WTC11 (cell line): ENCODE measurements around the gene LPP. TPM values are rescaled to one million over a fixed set of nuclear protein-coding genes. Genes with fewer than 3 reads are reported as not detected.

ENCODE experiments used
- ATAC-seq: fragments of 200-7000 bp; cut with Tn5 transposase; 2 replicates; pipeline ENCODE4 v1.10.0; 2021; ENCODE audit warnings: mild to moderate bottlenecking, moderate library complexity
- CTCF ChIA-PET: fragments of 300-600 bp; sonication (Branson Sonifier 250); formaldehyde crosslinking; loops from one replicate; lab custom pipeline; 2021; ENCODE audit warnings: antibody characterized with exemption; lab: Charles Lee
- POLR2A ChIA-PET: fragments of 350-600 bp; sonication (Branson Sonifier 250); formaldehyde crosslinking; loops from one replicate; lab custom pipeline; 2021; ENCODE audit warnings: antibody characterized with exemption; lab: Charles Lee
- DNase-seq: peaks from one replicate; pipeline ENCODE4 v3.0.0; 2021; ENCODE audit warnings: low spot score
- H3K27ac Mint-ChIP-seq: 2 replicates; pipeline ENCODE4 v1.8.0; 2021; ENCODE audit warnings: mixed read lengths
- H3K27me3 Mint-ChIP-seq: 2 replicates; pipeline ENCODE4 v1.8.0; 2021; ENCODE audit warnings: low read depth, mild to moderate bottlenecking, moderate library complexity, mixed read lengths
- H3K36me3 Mint-ChIP-seq: 2 replicates; pipeline ENCODE4 v1.8.0; 2021; ENCODE audit warnings: mixed read lengths
- H3K4me1 Mint-ChIP-seq: 2 replicates; pipeline ENCODE4 v1.8.0; 2022; ENCODE audit warnings: mixed read lengths
- H3K4me3 Mint-ChIP-seq: 2 replicates; pipeline ENCODE4 v1.8.0; 2021; ENCODE audit warnings: mild to moderate bottlenecking, moderate library complexity, mixed read lengths
- H3K9me3 Mint-ChIP-seq: 2 replicates; pipeline ENCODE4 v1.8.0; 2021; ENCODE audit warnings: mixed read lengths
- CREB1 ChIP-seq: sonication (generic); formaldehyde crosslinking; IDR thresholded peaks from 2 replicates; pipeline ENCODE4 v1.8.0; 2023; ENCODE audit warnings: mild to moderate bottlenecking, missing genetic modification reagents
- ELF4 ChIP-seq: sonication (generic); formaldehyde crosslinking; IDR thresholded peaks from 2 replicates; pipeline ENCODE4 v1.8.1; 2022; ENCODE audit warnings: low read depth, mild to moderate bottlenecking, moderate library complexity, missing genetic modification reagents
- ESRRA ChIP-seq: sonication (generic); formaldehyde crosslinking; IDR thresholded peaks from 2 replicates; pipeline ENCODE4 v1.8.1; 2022; ENCODE audit warnings: mild to moderate bottlenecking, missing genetic modification reagents, borderline replicate concordance
- FOXJ3 ChIP-seq: sonication (generic); formaldehyde crosslinking; IDR thresholded peaks from 2 replicates; pipeline ENCODE4 v1.9.0; 2021; ENCODE audit warnings: missing genetic modification reagents, mild to moderate bottlenecking, borderline replicate concordance
- FOXK1 ChIP-seq: sonication (generic); formaldehyde crosslinking; IDR thresholded peaks from 2 replicates; pipeline ENCODE4 v1.8.0; 2022; ENCODE audit warnings: mild to moderate bottlenecking, moderate library complexity, missing genetic modification reagents
- FOXP1 ChIP-seq: sonication (generic); formaldehyde crosslinking; IDR thresholded peaks from 2 replicates; pipeline ENCODE4 v1.8.0; 2022; ENCODE audit warnings: missing genetic modification reagents, mild to moderate bottlenecking, moderate library complexity, borderline replicate concordance
- JUN ChIP-seq: sonication (generic); formaldehyde crosslinking; IDR thresholded peaks from 2 replicates; pipeline ENCODE4 v1.8.0; 2023; ENCODE audit warnings: mild to moderate bottlenecking, missing genetic modification reagents
- NFYB ChIP-seq: sonication (generic); formaldehyde crosslinking; conservative IDR thresholded peaks from 2 replicates; pipeline ENCODE4 v1.8.0; 2022; ENCODE audit warnings: low read depth, missing genetic modification reagents
- OVOL2 ChIP-seq: fragments of 250-450 bp; sonication (Bioruptor Pico); IDR thresholded peaks from 2 replicates; pipeline ENCODE4 v1.9.0; 2021; ENCODE audit warnings: mild to moderate bottlenecking, borderline replicate concordance
- SOX15 ChIP-seq: fragments of 250-450 bp; sonication (Bioruptor Pico); IDR thresholded peaks from 2 replicates; pipeline ENCODE4 v1.9.0; 2021; ENCODE audit warnings: mild to moderate bottlenecking
- TCF7 ChIP-seq: sonication (generic); formaldehyde crosslinking; IDR thresholded peaks from 2 replicates; pipeline ENCODE4 v1.8.0; 2022; ENCODE audit warnings: mild to moderate bottlenecking, low read depth, missing genetic modification reagents, moderate library complexity
- TEAD1 ChIP-seq: sonication (generic); formaldehyde crosslinking; IDR thresholded peaks from 2 replicates; pipeline ENCODE4 v1.8.0; 2022; ENCODE audit warnings: mild to moderate bottlenecking, missing genetic modification reagents
- TEAD4 ChIP-seq: sonication (generic); formaldehyde crosslinking; IDR thresholded peaks from 2 replicates; pipeline ENCODE4 v1.8.0; 2022; ENCODE audit warnings: mild to moderate bottlenecking, missing genetic modification reagents
- ZBTB21 ChIP-seq: sonication (generic); formaldehyde crosslinking; IDR thresholded peaks from 2 replicates; pipeline ENCODE4 v1.8.1; 2023; ENCODE audit warnings: mild to moderate bottlenecking, missing genetic modification reagents, borderline replicate concordance
- ZNF121 ChIP-seq: sonication (generic); formaldehyde crosslinking; IDR thresholded peaks from 2 replicates; pipeline ENCODE4 v1.8.0; 2023; ENCODE audit warnings: missing genetic modification reagents
- ZNF232 ChIP-seq: sonication (generic); formaldehyde crosslinking; IDR thresholded peaks from 2 replicates; pipeline ENCODE4 v1.8.0; 2022; ENCODE audit warnings: mild to moderate bottlenecking, missing genetic modification reagents
- ZNF317 ChIP-seq: sonication (generic); formaldehyde crosslinking; IDR thresholded peaks from 2 replicates; pipeline ENCODE4 v1.8.1; 2023; ENCODE audit warnings: low read depth, mild to moderate bottlenecking, moderate library complexity, missing genetic modification reagents, borderline replicate concordance
- total RNA-seq: library from RNA; stranded (reverse); gene quantifications from 3 replicates; pipeline ENCODE4 v1.2.3, GENCODE V29; 2021
- TF ChIP-seq, protein P1 (sequence below): sonication (generic); formaldehyde crosslinking; IDR thresholded peaks from 2 replicates; pipeline ENCODE4 v1.8.1; 2022; ENCODE audit warnings: low read depth, missing genetic modification reagents, borderline replicate concordance
- TF ChIP-seq, protein P2 (sequence below): sonication (generic); formaldehyde crosslinking; IDR thresholded peaks from 2 replicates; pipeline ENCODE4 v1.8.0; 2022; ENCODE audit warnings: mild to moderate bottlenecking, missing genetic modification reagents
- TF ChIP-seq, protein P3 (sequence below): fragments of 250-450 bp; sonication (Bioruptor Pico); conservative IDR thresholded peaks from 2 replicates; pipeline ENCODE4 v1.9.0; 2021; ENCODE audit warnings: mild to moderate bottlenecking
- TF ChIP-seq, protein P4 (sequence below): sonication (generic); formaldehyde crosslinking; IDR thresholded peaks from 2 replicates; pipeline ENCODE4 v1.8.1; 2023; ENCODE audit warnings: mild to moderate bottlenecking, missing genetic modification reagents
- TF ChIP-seq, protein P5 (sequence below): fragments of 250-450 bp; sonication (Bioruptor Pico); IDR thresholded peaks from 2 replicates; pipeline ENCODE4 v1.9.0; 2021; ENCODE audit warnings: moderate library complexity, mild to moderate bottlenecking, inconsistent platforms, borderline replicate concordance
- TF ChIP-seq, protein P6 (sequence below): sonication (generic); formaldehyde crosslinking; IDR thresholded peaks from 2 replicates; pipeline ENCODE4 v1.8.0; 2023; ENCODE audit warnings: mild to moderate bottlenecking, missing genetic modification reagents
- TF ChIP-seq, protein P7 (sequence below): sonication (generic); formaldehyde crosslinking; IDR thresholded peaks from 2 replicates; pipeline ENCODE4 v1.8.1; 2022; ENCODE audit warnings: mild to moderate bottlenecking, moderate library complexity, missing genetic modification reagents

The LPP gene
- total RNA-seq, 1 experiment from 2014 or later, result 49.6 TPM

DNA sequence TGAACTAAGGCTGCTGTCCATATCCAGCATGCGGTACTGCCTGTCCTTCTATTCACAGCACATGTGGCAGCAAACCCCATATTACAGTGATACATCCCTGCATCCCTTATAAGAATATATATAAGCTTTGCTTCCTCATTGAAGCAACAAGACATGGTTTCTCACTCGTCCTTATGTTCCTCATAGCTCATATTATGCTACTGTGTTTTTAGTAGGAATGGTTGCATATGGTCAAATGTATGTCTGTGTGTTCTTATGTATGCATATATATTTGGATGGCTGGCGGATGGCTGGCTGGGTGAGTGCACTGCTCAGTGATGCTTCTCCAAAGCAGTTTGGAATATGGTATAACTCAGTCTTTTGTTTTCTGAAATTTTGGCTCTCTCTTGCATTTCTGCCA lies 254.9 kb downstream of the LPP start:
- ChIA-PET POLR2A (no interaction called here), CTCF (no interaction called here)
- no peak for ATAC-seq
- H3K4me3 Mint-ChIP-seq, result no peak overlapping the region
- H3K4me1 Mint-ChIP-seq, result peaks cover 3% of the 10 kb centered on the region; the same call in 1 of the 2 replicates
- no peak overlapping the region for H3K27ac Mint-ChIP-seq
- H3K36me3 Mint-ChIP-seq, result no peaks in the 10 kb centered on the region
- H3K9me3 Mint-ChIP-seq, result no peaks in the 10 kb centered on the region
- H3K27me3 Mint-ChIP-seq, result no peaks in the 10 kb centered on the region
- TF ChIP-seq ZNF121 (CRISPR knock-in tag), result no peak
- TF ChIP-seq SOX15, result no peak
- TF ChIP-seq, protein P1, sequence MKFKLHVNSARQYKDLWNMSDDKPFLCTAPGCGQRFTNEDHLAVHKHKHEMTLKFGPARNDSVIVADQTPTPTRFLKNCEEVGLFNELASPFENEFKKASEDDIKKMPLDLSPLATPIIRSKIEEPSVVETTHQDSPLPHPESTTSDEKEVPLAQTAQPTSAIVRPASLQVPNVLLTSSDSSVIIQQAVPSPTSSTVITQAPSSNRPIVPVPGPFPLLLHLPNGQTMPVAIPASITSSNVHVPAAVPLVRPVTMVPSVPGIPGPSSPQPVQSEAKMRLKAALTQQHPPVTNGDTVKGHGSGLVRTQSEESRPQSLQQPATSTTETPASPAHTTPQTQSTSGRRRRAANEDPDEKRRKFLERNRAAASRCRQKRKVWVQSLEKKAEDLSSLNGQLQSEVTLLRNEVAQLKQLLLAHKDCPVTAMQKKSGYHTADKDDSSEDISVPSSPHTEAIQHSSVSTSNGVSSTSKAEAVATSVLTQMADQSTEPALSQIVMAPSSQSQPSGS, result no peak
- TF ChIP-seq FOXP1 (CRISPR knock-in tag), result no peak
- TF ChIP-seq FOXK1, result no peak
- TF ChIP-seq, protein P2, sequence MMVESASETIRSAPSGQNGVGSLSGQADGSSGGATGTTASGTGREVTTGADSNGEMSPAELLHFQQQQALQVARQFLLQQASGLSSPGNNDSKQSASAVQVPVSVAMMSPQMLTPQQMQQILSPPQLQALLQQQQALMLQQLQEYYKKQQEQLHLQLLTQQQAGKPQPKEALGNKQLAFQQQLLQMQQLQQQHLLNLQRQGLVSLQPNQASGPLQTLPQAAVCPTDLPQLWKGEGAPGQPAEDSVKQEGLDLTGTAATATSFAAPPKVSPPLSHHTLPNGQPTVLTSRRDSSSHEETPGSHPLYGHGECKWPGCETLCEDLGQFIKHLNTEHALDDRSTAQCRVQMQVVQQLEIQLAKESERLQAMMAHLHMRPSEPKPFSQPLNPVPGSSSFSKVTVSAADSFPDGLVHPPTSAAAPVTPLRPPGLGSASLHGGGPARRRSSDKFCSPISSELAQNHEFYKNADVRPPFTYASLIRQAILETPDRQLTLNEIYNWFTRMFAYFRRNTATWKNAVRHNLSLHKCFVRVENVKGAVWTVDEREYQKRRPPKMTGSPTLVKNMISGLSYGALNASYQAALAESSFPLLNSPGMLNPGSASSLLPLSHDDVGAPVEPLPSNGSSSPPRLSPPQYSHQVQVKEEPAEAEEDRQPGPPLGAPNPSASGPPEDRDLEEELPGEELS (CRISPR knock-in tag), result no peak
- TF ChIP-seq NFYB (CRISPR knock-in tag), result no peak
- TF ChIP-seq ZBTB21, result no peak
- TF ChIP-seq TCF7 (CRISPR knock-in tag), result no peak
- TF ChIP-seq ZNF317, result no peak
- no peak for TF ChIP-seq FOXJ3
- TF ChIP-seq ZNF232, result no peak
- no peak for TF ChIP-seq ELF4
- TF ChIP-seq, protein P3, sequence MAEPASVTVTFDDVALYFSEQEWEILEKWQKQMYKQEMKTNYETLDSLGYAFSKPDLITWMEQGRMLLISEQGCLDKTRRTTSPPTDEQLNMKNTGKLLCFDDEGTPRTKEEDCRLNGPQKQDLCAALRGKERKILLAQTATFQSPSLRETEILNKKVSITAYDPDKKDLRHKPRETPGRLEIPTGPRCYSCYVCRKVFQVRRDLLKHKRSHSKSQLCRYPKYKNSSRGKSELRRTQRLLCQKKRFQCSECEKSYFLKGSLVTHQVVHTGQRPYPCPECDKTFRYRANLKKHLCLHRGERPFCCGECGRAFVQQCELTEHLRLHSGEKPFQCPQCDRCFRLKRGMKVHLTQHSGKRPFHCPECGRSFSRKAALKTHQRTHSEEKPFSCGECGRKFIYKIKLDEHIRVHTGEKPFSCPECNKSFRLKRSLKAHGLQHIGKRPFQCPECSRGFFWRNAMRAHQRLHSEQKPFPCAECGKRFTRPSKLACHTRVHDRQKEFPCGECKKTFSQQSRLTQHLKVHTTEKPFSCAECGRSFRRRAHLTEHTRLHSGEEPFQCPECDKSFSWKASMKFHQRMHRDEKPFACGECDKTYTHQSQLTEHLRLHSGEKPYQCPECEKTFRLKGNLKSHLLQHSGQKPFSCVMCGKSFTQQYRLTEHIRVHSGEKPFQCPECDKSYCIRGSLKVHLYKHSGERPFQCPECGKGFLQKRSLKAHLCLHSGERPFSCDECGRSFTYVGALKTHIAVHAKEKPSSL (CRISPR knock-in tag), result no peak
- no peak for TF ChIP-seq JUN
- TF ChIP-seq CREB1 (CRISPR knock-in tag), result no peak
- TF ChIP-seq, protein P4, sequence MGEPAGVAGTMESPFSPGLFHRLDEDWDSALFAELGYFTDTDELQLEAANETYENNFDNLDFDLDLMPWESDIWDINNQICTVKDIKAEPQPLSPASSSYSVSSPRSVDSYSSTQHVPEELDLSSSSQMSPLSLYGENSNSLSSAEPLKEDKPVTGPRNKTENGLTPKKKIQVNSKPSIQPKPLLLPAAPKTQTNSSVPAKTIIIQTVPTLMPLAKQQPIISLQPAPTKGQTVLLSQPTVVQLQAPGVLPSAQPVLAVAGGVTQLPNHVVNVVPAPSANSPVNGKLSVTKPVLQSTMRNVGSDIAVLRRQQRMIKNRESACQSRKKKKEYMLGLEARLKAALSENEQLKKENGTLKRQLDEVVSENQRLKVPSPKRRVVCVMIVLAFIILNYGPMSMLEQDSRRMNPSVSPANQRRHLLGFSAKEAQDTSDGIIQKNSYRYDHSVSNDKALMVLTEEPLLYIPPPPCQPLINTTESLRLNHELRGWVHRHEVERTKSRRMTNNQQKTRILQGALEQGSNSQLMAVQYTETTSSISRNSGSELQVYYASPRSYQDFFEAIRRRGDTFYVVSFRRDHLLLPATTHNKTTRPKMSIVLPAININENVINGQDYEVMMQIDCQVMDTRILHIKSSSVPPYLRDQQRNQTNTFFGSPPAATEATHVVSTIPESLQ, result no peak
- TF ChIP-seq, protein P5, sequence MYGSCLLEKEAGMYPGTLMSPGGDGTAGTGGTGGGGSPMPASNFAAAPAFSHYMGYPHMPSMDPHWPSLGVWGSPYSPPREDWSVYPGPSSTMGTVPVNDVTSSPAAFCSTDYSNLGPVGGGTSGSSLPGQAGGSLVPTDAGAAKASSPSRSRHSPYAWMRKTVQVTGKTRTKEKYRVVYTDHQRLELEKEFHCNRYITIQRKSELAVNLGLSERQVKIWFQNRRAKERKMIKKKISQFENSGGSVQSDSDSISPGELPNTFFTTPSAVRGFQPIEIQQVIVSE, result no peak
- no peak for TF ChIP-seq OVOL2
- DNase-seq, result no peak

DNA sequence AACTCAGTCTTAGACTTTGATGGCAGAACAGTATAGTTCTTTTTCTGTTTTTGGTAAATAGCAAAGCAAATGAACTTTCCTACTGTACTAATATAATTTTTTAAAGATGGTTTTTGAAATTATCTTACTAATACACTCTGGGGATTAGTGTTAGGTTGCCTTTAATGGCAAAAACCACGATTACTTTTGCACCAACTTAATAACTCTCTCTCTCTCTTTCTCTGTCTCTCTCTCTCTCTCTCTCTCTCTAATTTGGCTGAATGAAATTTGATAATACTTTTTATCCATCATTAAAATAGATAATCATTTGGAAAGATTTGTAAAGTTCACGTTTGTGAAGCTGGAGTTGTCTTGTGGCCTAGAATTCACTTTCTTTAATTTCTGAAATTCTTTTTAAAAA lies 257.8 kb downstream of the LPP start:
- ATAC-seq (no peak), DNase-seq (no peak)
- peaks cover 3% of the 10 kb centered on the region; the same call in 1 of the 2 replicates for H3K4me1 Mint-ChIP-seq
- ChIA-PET CTCF (no interaction called here), POLR2A (interaction anchor here (1.1 kb wide), 1 partner anchor 259 kb away, joined by 3 read pairs; no protein-coding TSS in a partner anchor)
- H3K9me3 Mint-ChIP-seq, result no peaks in the 10 kb centered on the region
- H3K27ac Mint-ChIP-seq, result no peak overlapping the region
- no peak overlapping the region for H3K4me3 Mint-ChIP-seq
- H3K27me3 Mint-ChIP-seq, result no peaks in the 10 kb centered on the region
- no peaks in the 10 kb centered on the region for H3K36me3 Mint-ChIP-seq
- TF ChIP-seq ESRRA (CRISPR knock-in tag), result no peak
- TF ChIP-seq TCF7 (CRISPR knock-in tag), result no peak
- TF ChIP-seq, protein P6, sequence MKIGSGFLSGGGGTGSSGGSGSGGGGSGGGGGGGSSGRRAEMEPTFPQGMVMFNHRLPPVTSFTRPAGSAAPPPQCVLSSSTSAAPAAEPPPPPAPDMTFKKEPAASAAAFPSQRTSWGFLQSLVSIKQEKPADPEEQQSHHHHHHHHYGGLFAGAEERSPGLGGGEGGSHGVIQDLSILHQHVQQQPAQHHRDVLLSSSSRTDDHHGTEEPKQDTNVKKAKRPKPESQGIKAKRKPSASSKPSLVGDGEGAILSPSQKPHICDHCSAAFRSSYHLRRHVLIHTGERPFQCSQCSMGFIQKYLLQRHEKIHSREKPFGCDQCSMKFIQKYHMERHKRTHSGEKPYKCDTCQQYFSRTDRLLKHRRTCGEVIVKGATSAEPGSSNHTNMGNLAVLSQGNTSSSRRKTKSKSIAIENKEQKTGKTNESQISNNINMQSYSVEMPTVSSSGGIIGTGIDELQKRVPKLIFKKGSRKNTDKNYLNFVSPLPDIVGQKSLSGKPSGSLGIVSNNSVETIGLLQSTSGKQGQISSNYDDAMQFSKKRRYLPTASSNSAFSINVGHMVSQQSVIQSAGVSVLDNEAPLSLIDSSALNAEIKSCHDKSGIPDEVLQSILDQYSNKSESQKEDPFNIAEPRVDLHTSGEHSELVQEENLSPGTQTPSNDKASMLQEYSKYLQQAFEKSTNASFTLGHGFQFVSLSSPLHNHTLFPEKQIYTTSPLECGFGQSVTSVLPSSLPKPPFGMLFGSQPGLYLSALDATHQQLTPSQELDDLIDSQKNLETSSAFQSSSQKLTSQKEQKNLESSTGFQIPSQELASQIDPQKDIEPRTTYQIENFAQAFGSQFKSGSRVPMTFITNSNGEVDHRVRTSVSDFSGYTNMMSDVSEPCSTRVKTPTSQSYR (CRISPR knock-in tag), result no peak
- TF ChIP-seq, protein P1, result no peak
- TF ChIP-seq TEAD4 (CRISPR knock-in tag), result no peak
- no peak for TF ChIP-seq TEAD1 (CRISPR knock-in tag)
- TF ChIP-seq, protein P7, sequence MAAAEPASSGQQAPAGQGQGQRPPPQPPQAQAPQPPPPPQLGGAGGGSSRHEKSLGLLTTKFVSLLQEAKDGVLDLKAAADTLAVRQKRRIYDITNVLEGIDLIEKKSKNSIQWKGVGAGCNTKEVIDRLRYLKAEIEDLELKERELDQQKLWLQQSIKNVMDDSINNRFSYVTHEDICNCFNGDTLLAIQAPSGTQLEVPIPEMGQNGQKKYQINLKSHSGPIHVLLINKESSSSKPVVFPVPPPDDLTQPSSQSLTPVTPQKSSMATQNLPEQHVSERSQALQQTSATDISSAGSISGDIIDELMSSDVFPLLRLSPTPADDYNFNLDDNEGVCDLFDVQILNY (CRISPR knock-in tag), result no peak
